ENCODE results near the gene CLIC3.

Gene CLIC3

DNA sequence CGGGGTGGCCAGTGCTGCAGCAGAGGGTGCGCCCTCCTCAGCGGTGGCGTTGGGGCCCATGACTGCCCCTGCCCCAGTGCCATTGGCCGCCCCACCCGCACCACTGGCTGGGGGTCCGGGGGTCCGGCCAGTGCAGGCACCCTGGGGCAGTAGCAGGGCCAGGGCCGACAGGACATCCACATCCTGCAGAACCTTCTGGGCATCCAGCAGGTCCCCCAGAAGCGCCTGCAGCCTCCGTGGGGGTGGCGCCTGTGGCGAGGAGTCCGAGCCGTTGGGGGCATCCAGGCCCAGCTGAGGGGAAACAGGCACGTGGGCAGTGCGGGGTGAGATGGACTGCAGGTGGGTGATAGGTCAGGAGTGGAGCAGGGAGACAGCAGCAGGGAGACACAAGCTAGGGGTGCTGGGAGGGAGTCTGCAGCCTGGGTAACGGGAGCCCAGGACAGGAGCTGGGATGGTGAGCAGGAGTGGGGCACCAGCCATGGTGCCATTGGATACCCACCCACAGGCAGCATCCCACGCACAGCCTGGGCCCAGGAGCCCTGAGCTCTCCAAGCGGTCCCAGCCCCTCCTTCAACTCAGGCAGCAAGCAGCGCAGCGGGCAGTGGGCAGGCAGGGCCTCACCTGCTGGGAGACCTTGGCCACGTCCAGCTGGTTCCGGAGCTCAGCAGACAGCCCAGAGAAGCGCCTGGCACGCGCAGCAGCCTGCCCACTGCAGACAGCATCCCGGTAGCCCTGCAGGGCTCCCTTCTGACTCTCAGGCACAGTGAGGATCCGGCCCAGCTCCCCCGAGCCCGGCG is 24.6 kb upstream of the CLIC3 start:
- H3K9me2 ChIP-seq (ENCODE audit: low read depth, low read length): no peaks in the 10 kb centered on the region
- H3F3A ChIP-seq (ENCODE audit: insufficient read depth, low read length): no peaks in the 10 kb centered on the region
- H3K36me3 ChIP-seq (ENCODE audit: insufficient read depth, low read length): no peaks in the 10 kb centered on the region
- no peak overlapping the region for H2AFZ ChIP-seq (ENCODE audit: low read length)
- no peak overlapping the region for H3K4me3 ChIP-seq (ENCODE audit: low read depth, low read length, poor library complexity, severe bottlenecking)
- H3K4me2 ChIP-seq (ENCODE audit: low read length): no peak overlapping the region
- no peaks in the 10 kb centered on the region for H3K79me2 ChIP-seq (ENCODE audit: insufficient read depth, low read length)
- no peaks in the 10 kb centered on the region for H4K20me1 ChIP-seq (ENCODE audit: insufficient read depth, low read length)
- no peak overlapping the region for H3K9ac ChIP-seq (ENCODE audit: low read length)
- no peaks in the 10 kb centered on the region for H3K27me3 ChIP-seq (ENCODE audit: insufficient read depth, low read length)
- H3K9me3 ChIP-seq (ENCODE audit: low read length): no peaks in the 10 kb centered on the region
- no peak for TF ChIP-seq CTCF (IDR thresholded peaks at IDR 0.05; ENCODE audit: low read length)
- TF ChIP-seq EZH2 (IDR thresholded peaks at IDR 0.05; ENCODE audit: borderline replicate concordance, low read length): no peak
- H3K4me1 ChIP-seq (ENCODE audit: insufficient read depth, low read length, severe bottlenecking): peaks cover 7% of the 10 kb centered on the region
- no peak overlapping the region for H3K27ac ChIP-seq (ENCODE audit: low read depth, low read length, poor library complexity, severe bottlenecking)

DNA sequence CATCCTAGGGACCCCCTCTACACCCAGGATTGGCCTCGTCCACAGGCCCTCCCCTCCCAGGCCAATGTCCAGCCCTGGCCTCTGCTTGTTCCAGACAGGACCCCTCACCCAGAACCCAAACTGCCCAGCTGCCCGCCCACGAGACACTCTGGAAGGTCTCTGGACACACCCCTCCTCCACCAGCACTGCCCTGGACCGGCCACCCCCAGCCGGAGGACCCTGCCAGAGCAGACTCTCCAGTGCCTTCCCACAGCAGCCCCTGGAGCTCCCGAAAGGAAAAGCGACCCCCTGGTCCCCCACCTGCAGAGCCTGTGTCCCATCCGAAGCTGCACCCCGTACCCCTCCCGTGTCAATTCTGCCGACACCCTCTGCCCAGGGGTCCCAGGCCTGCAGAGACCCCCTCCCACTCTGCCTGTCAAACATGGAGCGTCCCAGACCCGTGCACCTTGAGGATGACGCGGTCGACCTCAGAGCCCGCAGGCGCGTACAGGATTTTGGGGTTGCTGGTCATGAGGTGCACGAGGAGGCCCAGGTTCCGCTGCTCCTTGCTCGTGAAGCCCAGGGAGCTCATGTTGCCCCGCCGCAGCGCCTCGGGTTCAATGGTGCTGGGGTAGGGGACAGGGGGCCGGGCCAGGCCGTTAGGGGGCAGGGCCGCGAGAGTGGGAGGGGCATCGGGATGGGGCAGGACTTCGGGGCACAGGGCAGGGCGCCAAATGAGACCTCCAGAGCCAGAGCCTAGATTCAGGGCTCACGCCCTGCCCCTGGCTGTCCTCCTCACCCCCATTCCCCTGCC is 23.7 kb upstream of the CLIC3 start:
- no peak overlapping the region for H3K4me2 ChIP-seq (ENCODE audit: low read length)
- no peak overlapping the region for H2AFZ ChIP-seq (ENCODE audit: low read length)
- no peak for TF ChIP-seq EZH2 (IDR thresholded peaks at IDR 0.05; ENCODE audit: borderline replicate concordance, low read length)
- no peak for TF ChIP-seq CTCF (IDR thresholded peaks at IDR 0.05; ENCODE audit: low read length)
- H3K27me3 ChIP-seq (ENCODE audit: insufficient read depth, low read length): no peaks in the 10 kb centered on the region
- H3F3A ChIP-seq (ENCODE audit: insufficient read depth, low read length): no peaks in the 10 kb centered on the region
- no peak overlapping the region for H3K9ac ChIP-seq (ENCODE audit: low read length)
- H3K36me3 ChIP-seq (ENCODE audit: insufficient read depth, low read length): no peaks in the 10 kb centered on the region
- H3K27ac ChIP-seq (ENCODE audit: low read depth, low read length, poor library complexity, severe bottlenecking): no peak overlapping the region
- no peaks in the 10 kb centered on the region for H3K9me2 ChIP-seq (ENCODE audit: low read depth, low read length)
- no peaks in the 10 kb centered on the region for H3K9me3 ChIP-seq (ENCODE audit: low read length)
- no peaks in the 10 kb centered on the region for H3K79me2 ChIP-seq (ENCODE audit: insufficient read depth, low read length)
- H4K20me1 ChIP-seq (ENCODE audit: insufficient read depth, low read length): no peaks in the 10 kb centered on the region
- no peak overlapping the region for H3K4me3 ChIP-seq (ENCODE audit: low read depth, low read length, poor library complexity, severe bottlenecking)
- peaks cover under 1% of the 10 kb centered on the region for H3K4me1 ChIP-seq (ENCODE audit: insufficient read depth, low read length, severe bottlenecking)

- no peaks in the 10 kb centered on the region for H3K9me3 ChIP-seq (ENCODE audit: low read length)
These were observed 22.6 kb upstream of the CLIC3 start for GRCh38 chr9:137018761-137019559.

More at GRCh38 chr9:137018761-137019559, 22.6 kb upstream of the CLIC3 start:
- Histone ChIP-seq H3K27ac (ENCODE audit: low read depth, low read length, poor library complexity, severe bottlenecking) (no peak overlapping the region), H3K79me2 (ENCODE audit: insufficient read depth, low read length) (no peaks in the 10 kb centered on the region), H4K20me1 (ENCODE audit: insufficient read depth, low read length) (no peaks in the 10 kb centered on the region), H3K9ac (ENCODE audit: low read length) (no peak overlapping the region), H2AFZ (ENCODE audit: low read length) (no peak overlapping the region), H3K4me2 (ENCODE audit: low read length) (no peak overlapping the region), H3F3A (ENCODE audit: insufficient read depth, low read length) (no peaks in the 10 kb centered on the region), H3K9me2 (ENCODE audit: low read depth, low read length) (no peaks in the 10 kb centered on the region), H3K4me3 (ENCODE audit: low read depth, low read length, poor library complexity, severe bottlenecking) (no peak overlapping the region), H3K27me3 (ENCODE audit: insufficient read depth, low read length) (no peaks in the 10 kb centered on the region), H3K4me1 (ENCODE audit: insufficient read depth, low read length, severe bottlenecking) (no peaks in the 10 kb centered on the region), H3K36me3 (ENCODE audit: insufficient read depth, low read length) (no peaks in the 10 kb centered on the region)
- no peak for TF ChIP-seq EZH2 (IDR thresholded peaks at IDR 0.05; ENCODE audit: borderline replicate concordance, low read length)
- TF ChIP-seq CTCF (IDR thresholded peaks at IDR 0.05; ENCODE audit: low read length): no peak
